Karpas-422 (cell line): Measurements from ENCODE around the gene SELENOM. TPM values are rescaled to one million over a fixed set of nuclear protein-coding genes. Genes with fewer than 3 reads are reported as not detected.
A peak's percentile ranks its signal among the peaks of the same experiment; 100 is the strongest.
"Not testable (repeated sequence)": the region's sequence is repeated elsewhere in the genome, so short reads cannot be mapped to it uniquely, and the experiment has no call there.

Experiments used
- DNase-seq: peaks from one replicate; pipeline ENCODE4 v3.0.0-alpha.2; 2015
- H2AFZ ChIP-seq: fragments of 200-600 bp; sonication (generic); 2 replicates; pipeline ENCODE4 v1.6.1; 2014; ENCODE audit warnings: antibody characterized with exemption, low read length, mixed read lengths
- H3K27ac ChIP-seq: fragments of 200-600 bp; sonication (generic); 2 replicates; pipeline ENCODE4 v1.5.1; 2014; ENCODE audit warnings: mild to moderate bottlenecking, low read length, moderate library complexity
- H3K27me3 ChIP-seq: fragments of 200-600 bp; sonication (generic); 2 replicates; pipeline ENCODE4 v1.6.1; 2014; ENCODE audit warnings: low read length, mixed read lengths
- H3K36me3 ChIP-seq: fragments of 200-600 bp; sonication (generic); 2 replicates; pipeline ENCODE4 v1.6.1; 2014; ENCODE audit warnings: low read length, mixed read lengths; ENCODE audit not compliant: insufficient read depth
- H3K4me1 ChIP-seq: fragments of 200-600 bp; sonication (generic); 2 replicates; pipeline ENCODE4 v1.6.1; 2014; ENCODE audit warnings: mild to moderate bottlenecking, low read length, mixed read lengths
- H3K4me2 ChIP-seq: fragments of 200-600 bp; sonication (generic); 2 replicates; pipeline ENCODE4 v1.6.1; 2014; ENCODE audit warnings: low read length, low read depth, mild to moderate bottlenecking; ENCODE audit not compliant: poor library complexity, severe bottlenecking
- H3K4me3 ChIP-seq: fragments of 200-600 bp; sonication (generic); 2 replicates; pipeline ENCODE4 v1.5.1; 2014; ENCODE audit warnings: mild to moderate bottlenecking, antibody characterized with exemption, low read length, mixed read lengths
- H3K79me2 ChIP-seq: fragments of 200-600 bp; sonication (generic); 2 replicates; pipeline ENCODE4 v1.6.1; 2014; ENCODE audit warnings: mild to moderate bottlenecking, low read length, mixed read lengths
- H3K9ac ChIP-seq: fragments of 200-600 bp; sonication (generic); 2 replicates; pipeline ENCODE4 v1.6.0; 2014; ENCODE audit warnings: low read length
- H3K9me2 ChIP-seq: fragments of 200-600 bp; sonication (generic), shearing (Covaris generic); replicated peaks from 2 replicates; pipeline ENCODE4 v1.6.0; 2014; ENCODE audit warnings: mild to moderate bottlenecking, low read length, moderate library complexity; ENCODE audit not compliant: insufficient read depth
- H3K9me3 ChIP-seq: fragments of 300-700, 200-600 bp; sonication (generic); 2 replicates; pipeline ENCODE4 v1.6.1; 2014; ENCODE audit warnings: low read length, mixed read lengths
- H4K20me1 ChIP-seq: fragments of 200-600 bp; sonication (generic); 2 replicates; pipeline ENCODE4 v1.6.1; 2014; ENCODE audit warnings: mild to moderate bottlenecking, antibody characterized with exemption, low read length, low read depth; ENCODE audit not compliant: insufficient read depth
- total RNA-seq: library from RNA; depleted of rRNA; stranded (reverse); fragments of >200 nt; shearing (Covaris generic); gene quantifications from 2 replicates; pipeline ENCODE4 v1.2.3, GENCODE V29; 2014; ENCODE audit warnings: low replicate concordance

SELENOM gene
- total RNA-seq, 1 experiment from 2014 or later, result 11.1 TPM

DNA sequence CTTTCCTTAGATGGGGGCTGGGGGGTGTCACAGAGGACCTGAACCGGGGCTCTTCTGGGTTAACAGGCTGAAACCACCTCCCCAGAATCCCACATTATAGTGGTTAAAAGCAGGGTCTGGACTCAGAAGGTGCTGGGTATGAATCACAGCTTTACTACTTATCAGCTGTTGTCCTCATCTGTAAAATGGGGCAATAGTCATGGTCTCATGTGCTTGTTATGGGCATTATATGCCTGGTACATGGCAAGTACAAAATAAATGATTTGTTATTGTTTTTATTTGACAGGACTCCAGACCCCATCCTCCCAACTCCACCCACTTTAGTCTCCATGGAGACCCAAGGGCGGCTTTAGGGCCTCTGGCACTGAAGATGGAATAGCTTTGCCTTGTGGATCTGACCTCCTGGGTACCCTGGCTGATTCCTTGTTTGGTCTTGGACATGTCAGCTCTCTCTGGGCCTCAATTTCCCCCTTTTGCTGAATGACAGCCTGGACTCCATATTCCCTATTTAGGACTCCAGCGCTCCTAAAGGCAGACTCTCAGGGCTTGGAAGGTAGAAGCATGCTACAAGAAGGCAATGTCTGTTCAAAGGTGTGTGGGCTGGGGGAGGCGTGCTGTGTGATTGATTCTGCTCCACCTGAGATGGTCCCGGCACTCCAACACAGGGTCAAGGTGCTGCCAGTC, 27.1 kb downstream of the SELENOM start:
- Histone ChIP-seq H3K27me3 (no peaks in the 10 kb centered on the region), H3K9me2 (no peaks in the 10 kb centered on the region), H3K4me2 (peak overlapping the region; percentile 90), H2AFZ (peak overlapping the region; percentile 44; the same call in 1 of the 2 replicates), H3K27ac (no peak overlapping the region), H3K4me3 (peak overlapping the region; percentile 71), H3K36me3 (no peaks in the 10 kb centered on the region), H3K4me1 (peaks cover 40% of the 10 kb centered on the region), H3K9me3 (no peaks in the 10 kb centered on the region), H3K9ac (peak overlapping the region; percentile 80), H4K20me1 (no peaks in the 10 kb centered on the region), H3K79me2 (peaks cover 13% of the 10 kb centered on the region)
- no peak for DNase-seq

- Histone ChIP-seq H3K36me3 (no peaks in the 10 kb centered on the region), H3K9me2 (no peaks in the 10 kb centered on the region), H3K4me1 (peaks cover 34% of the 10 kb centered on the region), H3K27me3 (no peaks in the 10 kb centered on the region), H3K4me3 (no peak overlapping the region), H3K4me2 (no peak overlapping the region), H2AFZ (no peak overlapping the region), H3K27ac (no peak overlapping the region), H3K9me3 (no peaks in the 10 kb centered on the region), H3K9ac (no peak overlapping the region), H3K79me2 (peaks cover 9% of the 10 kb centered on the region), H4K20me1 (no peaks in the 10 kb centered on the region)
- no peak for DNase-seq
Observed at GRCh38 chr22:31079095-31079642, 28.2 kb downstream of the SELENOM start.

GRCh38 chr22:31078389-31078788, 29.0 kb downstream of the SELENOM start:
- not testable (repeated sequence) for H3K9ac ChIP-seq, H3K4me2 ChIP-seq, H2AFZ ChIP-seq, H3K79me2 ChIP-seq, H3K9me3 ChIP-seq, DNase-seq, H3K27me3 ChIP-seq, H3K4me3 ChIP-seq, H3K9me2 ChIP-seq, H3K27ac ChIP-seq, H3K36me3 ChIP-seq, H4K20me1 ChIP-seq
- H3K4me1 ChIP-seq, result peaks cover 26% of the 10 kb centered on the region

DNA sequence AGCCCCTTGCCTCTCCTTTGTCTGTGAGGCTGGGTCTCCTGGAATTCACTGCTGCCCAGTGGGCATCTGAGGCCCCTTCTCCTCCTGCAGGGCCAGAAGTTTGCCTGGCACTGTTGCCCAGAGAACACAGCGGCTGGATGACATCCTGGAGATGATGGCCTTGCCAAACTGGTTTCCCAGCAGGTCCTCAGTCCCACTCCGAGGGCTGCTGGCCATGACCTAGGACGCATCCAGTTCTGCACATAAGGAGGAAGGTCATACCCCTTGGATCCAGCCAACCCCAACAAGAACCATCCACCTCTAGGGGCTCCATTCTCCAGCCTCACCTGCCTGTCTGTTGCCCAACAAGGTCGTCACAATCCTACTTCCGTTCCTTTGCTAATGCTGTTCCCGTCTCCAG, 29.7 kb downstream of the SELENOM start:
- DNase-seq, result no peak
- H3K36me3 ChIP-seq, result no peaks in the 10 kb centered on the region
- H3K9me3 ChIP-seq, result no peaks in the 10 kb centered on the region
- H3K9ac ChIP-seq, result no peak overlapping the region
- no peaks in the 10 kb centered on the region for H3K79me2 ChIP-seq
- no peaks in the 10 kb centered on the region for H3K9me2 ChIP-seq
- no peak overlapping the region for H2AFZ ChIP-seq
- H3K27me3 ChIP-seq, result no peaks in the 10 kb centered on the region
- H4K20me1 ChIP-seq, result no peaks in the 10 kb centered on the region
- no peak overlapping the region for H3K4me3 ChIP-seq
- no peak overlapping the region for H3K27ac ChIP-seq
- H3K4me1 ChIP-seq, result peaks cover 19% of the 10 kb centered on the region
- no peak overlapping the region for H3K4me2 ChIP-seq

- DNase-seq, result no peak
- H3K9ac ChIP-seq, result no peak overlapping the region
- no peaks in the 10 kb centered on the region for H3K36me3 ChIP-seq
- no peaks in the 10 kb centered on the region for H3K9me3 ChIP-seq
- H2AFZ ChIP-seq, result no peak overlapping the region
- H3K4me2 ChIP-seq, result no peak overlapping the region
- H3K9me2 ChIP-seq, result no peaks in the 10 kb centered on the region
- no peaks in the 10 kb centered on the region for H3K27me3 ChIP-seq
- H3K27ac ChIP-seq, result no peak overlapping the region
- H3K4me1 ChIP-seq, result peaks cover 5% of the 10 kb centered on the region
- H4K20me1 ChIP-seq, result no peaks in the 10 kb centered on the region
- H3K79me2 ChIP-seq, result no peaks in the 10 kb centered on the region
- no peak overlapping the region for H3K4me3 ChIP-seq
Observed at GRCh38 chr22:31075961-31076360, 31.4 kb downstream of the SELENOM start.

- not testable (repeated sequence) for H3K27ac ChIP-seq, H4K20me1 ChIP-seq, H3K27me3 ChIP-seq, H3K79me2 ChIP-seq, H2AFZ ChIP-seq, H3K4me2 ChIP-seq, H3K9me2 ChIP-seq, DNase-seq, H3K9me3 ChIP-seq, H3K4me1 ChIP-seq, H3K9ac ChIP-seq, H3K4me3 ChIP-seq, H3K36me3 ChIP-seq
Observed at GRCh38 chr22:31073545-31074145, 33.7 kb downstream of the SELENOM start.

DNA sequence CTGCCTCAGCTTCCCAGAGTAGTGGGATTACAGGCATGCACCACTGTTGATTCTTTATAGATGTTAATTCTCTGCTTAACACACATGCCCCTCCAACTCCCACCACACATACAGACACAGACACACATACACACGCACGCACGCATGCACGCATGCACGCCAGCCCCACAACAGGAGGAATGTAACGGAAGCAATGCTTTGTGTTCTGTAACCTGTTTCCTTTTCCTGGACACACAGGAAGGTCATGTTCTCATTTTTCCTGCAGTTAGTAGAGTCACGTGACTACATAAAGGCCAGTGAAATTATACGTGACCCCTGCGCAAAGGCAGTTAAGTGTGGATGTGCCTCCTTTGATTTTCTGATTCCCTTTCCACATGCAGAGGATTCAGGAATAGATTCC, 34.2 kb downstream of the SELENOM start:
- not testable (repeated sequence) for DNase-seq, H3K9ac ChIP-seq, H3K36me3 ChIP-seq, H2AFZ ChIP-seq, H3K4me1 ChIP-seq, H3K27me3 ChIP-seq, H3K9me3 ChIP-seq, H4K20me1 ChIP-seq, H3K4me2 ChIP-seq, H3K9me2 ChIP-seq, H3K27ac ChIP-seq, H3K4me3 ChIP-seq, H3K79me2 ChIP-seq

- H3K4me3 ChIP-seq, H3K4me2 ChIP-seq, H3K9me2 ChIP-seq, H3K36me3 ChIP-seq, H3K9ac ChIP-seq, DNase-seq, H3K27ac ChIP-seq, H3K27me3 ChIP-seq, H3K79me2 ChIP-seq, H3K9me3 ChIP-seq, H2AFZ ChIP-seq, H4K20me1 ChIP-seq: not testable (repeated sequence)
- H3K4me1 ChIP-seq, result peaks cover 14% of the 10 kb centered on the region
Observed at GRCh38 chr22:31069691-31070314, 37.6 kb downstream of the SELENOM start.
